ENCODE results near the gene CCDC91. TPM values are rescaled to one million over a fixed set of nuclear protein-coding genes. Genes with fewer than 3 reads are reported as not detected.
A peak's percentile ranks its signal among the peaks of the same experiment; 100 is the strongest.

Gene CCDC91
- total RNA-seq, 6 experiments from 2014 or later = 10.0 to 21.5 (median 13.9) TPM

- Histone ChIP-seq H3K27me3 (no peaks in the 10 kb centered on the region), H3K27ac (no peak overlapping the region), H3K36me3 (no peaks in the 10 kb centered on the region), H3K4me1 (no peaks in the 10 kb centered on the region), H3K4me3 (no peak overlapping the region), H3K9me3 (no peaks in the 10 kb centered on the region)
- WGBS (ENCODE audit: insufficient coverage, low coverage, low lambda C conversion rate, missing lambda C conversion rate) = 71% methylated on average over 1 of the region's 1 CpG
- intact Hi-C loops (cut with DNase I) = no loop called here
- no peak for DNase-seq
- ATAC-seq = no peak
- no peak for TF ChIP-seq CTCF (IDR thresholded peaks at IDR 0.05)
- TF ChIP-seq POLR2A (IDR thresholded peaks at IDR 0.05) = no peak
Measured at GRCh38 chr12:28235015-28235414, 44.8 kb downstream of the CCDC91 start.

DNA sequence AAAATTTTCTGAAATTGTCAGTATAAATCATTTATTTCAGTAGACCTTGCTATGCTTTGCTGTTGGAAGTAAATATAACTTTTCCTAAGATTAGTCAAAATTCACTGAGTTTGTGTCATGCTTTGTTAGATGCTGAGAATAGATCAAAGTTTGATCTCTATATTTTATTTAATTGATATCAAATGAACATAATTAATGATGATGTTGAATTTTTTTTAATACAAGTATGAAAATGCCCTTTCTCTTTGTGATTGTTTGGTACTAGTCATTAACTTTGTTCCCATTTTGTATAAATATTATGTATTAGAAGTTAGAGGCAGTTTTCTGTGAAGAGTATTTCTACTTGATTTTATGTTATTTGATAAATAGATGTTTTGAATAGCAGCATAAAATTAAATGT lies 45.7 kb downstream of the CCDC91 start:
- TF ChIP-seq POLR2A (IDR thresholded peaks at IDR 0.05) = no peak
- TF ChIP-seq CTCF (IDR thresholded peaks at IDR 0.05) = no peak

DNA sequence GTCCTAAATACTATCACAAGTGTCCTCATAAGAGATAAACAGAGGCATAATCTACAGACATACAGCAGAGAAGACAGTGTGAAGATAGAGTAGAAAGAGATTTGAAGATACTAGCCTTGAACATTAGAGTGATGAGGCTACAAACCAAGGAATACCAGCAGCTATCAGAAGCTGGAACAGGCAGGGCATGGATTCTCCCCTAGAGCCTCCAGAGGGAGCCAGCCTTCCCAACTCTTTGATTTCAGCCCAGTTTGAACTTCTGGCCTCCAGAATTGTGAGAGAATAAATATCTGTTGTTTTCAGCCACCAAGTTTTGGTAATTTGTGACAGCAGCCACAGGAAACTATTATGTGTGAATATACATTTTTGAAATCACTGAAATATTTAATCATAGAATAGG lies 47.2 kb downstream of the CCDC91 start:
- H3K27ac ChIP-seq = no peak overlapping the region
- peak in 1 of 4 donors; percentile 39 for ATAC-seq
- H3K4me1 ChIP-seq = no peaks in the 10 kb centered on the region
- no peak overlapping the region for H3K4me3 ChIP-seq
- no peaks in the 10 kb centered on the region for H3K36me3 ChIP-seq
- DNase-seq = no peak
- H3K27me3 ChIP-seq = no peaks in the 10 kb centered on the region
- TF ChIP-seq POLR2A (IDR thresholded peaks at IDR 0.05) (no peak), CTCF (IDR thresholded peaks at IDR 0.05) (peak in 3 of 4 donors; percentile 15 to 33 (median 21))
- no peaks in the 10 kb centered on the region for H3K9me3 ChIP-seq
- intact Hi-C loops (cut with DNase I) = no loop called here

More for the DNA sequence above, 45.7 kb downstream of the CCDC91 start:
- intact Hi-C loops (cut with DNase I) = no loop called here
- ATAC-seq = no peak
- no peaks in the 10 kb centered on the region for H3K36me3 ChIP-seq
- no peak overlapping the region for H3K27ac ChIP-seq
- H3K27me3 ChIP-seq = no peaks in the 10 kb centered on the region
- no peak for DNase-seq
- no peaks in the 10 kb centered on the region for H3K9me3 ChIP-seq
- H3K4me3 ChIP-seq = no peak overlapping the region
- H3K4me1 ChIP-seq = no peaks in the 10 kb centered on the region

GRCh38 chr12:28239918-28240317 lies 49.7 kb downstream of the CCDC91 start:
- 70% methylated on average over 3 of the region's 3 CpGs for WGBS (ENCODE audit: insufficient coverage, low coverage, low lambda C conversion rate, missing lambda C conversion rate)
- no peaks in the 10 kb centered on the region for H3K4me1 ChIP-seq
- no peak overlapping the region for H3K27ac ChIP-seq
- no peak for TF ChIP-seq POLR2A (IDR thresholded peaks at IDR 0.05)
- no peak for TF ChIP-seq CTCF (IDR thresholded peaks at IDR 0.05)
- intact Hi-C loops (cut with DNase I) = no loop called here
- no peak overlapping the region for H3K4me3 ChIP-seq
- DNase-seq (no peak), ATAC-seq (no peak)
- no peaks in the 10 kb centered on the region for H3K36me3 ChIP-seq
- H3K9me3 ChIP-seq = no peaks in the 10 kb centered on the region
- no peaks in the 10 kb centered on the region for H3K27me3 ChIP-seq

- Histone ChIP-seq H3K27ac (no peak overlapping the region), H3K4me1 (no peaks in the 10 kb centered on the region), H3K4me3 (no peak overlapping the region), H3K36me3 (no peaks in the 10 kb centered on the region), H3K9me3 (no peaks in the 10 kb centered on the region), H3K27me3 (no peaks in the 10 kb centered on the region)
- DNase-seq (no peak), ATAC-seq (no peak)
- TF ChIP-seq CTCF (IDR thresholded peaks at IDR 0.05) (no peak), POLR2A (IDR thresholded peaks at IDR 0.05) (no peak)
- intact Hi-C loops (cut with DNase I) = no loop called here
Measured at GRCh38 chr12:28240853-28241252, 50.6 kb downstream of the CCDC91 start.
